SK-N-SH (cell line): Measurements from ENCODE around the gene PGM2L1. TPM values are rescaled to one million over a fixed set of nuclear protein-coding genes. Genes with fewer than 3 reads are reported as not detected.
A peak's percentile ranks its signal among the peaks of the same experiment; 100 is the strongest.
"Not testable (repeated sequence)": the region's sequence is repeated elsewhere in the genome, so short reads cannot be mapped to it uniquely, and the experiment has no call there.

ENCODE experiments used
- CTCF ChIA-PET: fragments of 300-600, 350-600 bp; formaldehyde crosslinking; extraction: SDS; loops from one replicate; lab custom pipeline; 2021; lab: Yijun Ruan, JAX
- POLR2A ChIA-PET: fragments of 350-600 bp; sonication (Branson Sonifier 250); formaldehyde crosslinking; extraction: SDS; loops from one replicate; lab custom pipeline; 2020; ENCODE audit warnings: antibody characterized with exemption, inconsistent platforms; lab: Yijun Ruan, JAX
- DNase-seq: peaks from one replicate; pipeline ENCODE4 v3.0.0; 2012
- H2AFZ ChIP-seq: fragments of 200-600 bp; sonication (generic); 2 replicates; pipeline ENCODE4 v1.8.1; 2016; ENCODE audit warnings: antibody characterized with exemption, mild to moderate bottlenecking, low read depth
- H3F3A ChIP-seq: fragments of 200-600 bp; sonication (generic); replicated peaks from 2 replicates; pipeline ENCODE3; 2016; ENCODE audit warnings: antibody characterized with exemption, mild to moderate bottlenecking; ENCODE audit not compliant: insufficient read depth
- H3K27ac ChIP-seq, 2 experiments: fragments of 200-500 bp in 1 of 2; fragments of 200-600 bp in 1 of 2; sonication (Bioruptor generic) in 1 of 2; sonication (generic), shearing (Covaris generic) in 1 of 2; 2 replicates each; pipeline versions ENCODE4 v1.5.1 to v1.6.1; 2014 to 2016; ENCODE audit warnings: low read depth in 2 of 2, inconsistent platforms in 1 of 2, low read length in 1 of 2, mild to moderate bottlenecking in 1 of 2, mixed read lengths in 1 of 2
- H3K27me3 ChIP-seq: fragments of 200-600 bp; sonication (generic), shearing (Covaris generic); 2 replicates; pipeline ENCODE4 v1.6.1; 2016; ENCODE audit warnings: mixed run types; ENCODE audit not compliant: insufficient read depth
- H3K36me3 ChIP-seq, 2 experiments: fragments of 200-500 bp in 1 of 2; fragments of 200-600 bp in 1 of 2; sonication (Bioruptor generic) in 1 of 2; sonication (generic) in 1 of 2; replicated peaks in 1 of 2; 2 replicates each; pipeline versions ENCODE3 to v1.5.1; 2014 to 2016; ENCODE audit warnings: low read length in 1 of 2, mild to moderate bottlenecking in 1 of 2; ENCODE audit not compliant: insufficient read depth in 2 of 2, control insufficient read depth in 1 of 2
- H3K4me1 ChIP-seq, 2 experiments: fragments of 200-500 bp in 1 of 2; fragments of 200-600 bp in 1 of 2; sonication (Bioruptor generic) in 1 of 2; sonication (generic), shearing (Covaris generic) in 1 of 2; 2 replicates each; pipeline versions ENCODE4 v1.5.1 to v1.6.1; 2014 to 2016; ENCODE audit warnings: low read depth in 1 of 2, low read length in 1 of 2, mixed run types in 1 of 2; ENCODE audit not compliant: insufficient read depth in 2 of 2, control insufficient read depth in 1 of 2
- H3K4me2 ChIP-seq: fragments of 200-600 bp; sonication (generic), shearing (Covaris generic); 2 replicates; pipeline ENCODE4 v1.6.1; 2017; ENCODE audit warnings: mixed run types
- H3K4me3 ChIP-seq, 2 experiments: fragments of 200-500 bp in 1 of 2; fragments of 200-600 bp in 1 of 2; sonication (Bioruptor generic) in 1 of 2; sonication (generic), shearing (Covaris generic) in 1 of 2; 2 replicates each; pipeline versions ENCODE4 v1.5.1 to v1.8.1; 2014 to 2016; ENCODE audit warnings: low read depth in 2 of 2, inconsistent platforms in 1 of 2, low read length in 1 of 2, mild to moderate bottlenecking in 1 of 2, mixed read lengths in 1 of 2, moderate library complexity in 1 of 2
- H3K79me2 ChIP-seq: fragments of 200-600 bp; sonication (generic); 2 replicates; pipeline ENCODE4 v1.8.1; 2017; ENCODE audit warnings: mild to moderate bottlenecking; ENCODE audit not compliant: insufficient read depth
- H3K9ac ChIP-seq: fragments of 200-600 bp; sonication (generic); 2 replicates; pipeline ENCODE4 v1.6.1; 2017; ENCODE audit warnings: mixed run types
- H3K9me2 ChIP-seq: fragments of 200-600 bp; sonication (generic); 2 replicates; pipeline ENCODE4 v1.6.1; 2017; ENCODE audit warnings: mixed run types
- H3K9me3 ChIP-seq: fragments of 200-600 bp; sonication (generic); 2 replicates; pipeline ENCODE4 v1.6.1; 2017; ENCODE audit warnings: mixed run types, mild to moderate bottlenecking, moderate library complexity
- H4K20me1 ChIP-seq: fragments of 200-600 bp; sonication (generic); 2 replicates; pipeline ENCODE4 v1.6.1; 2017; ENCODE audit warnings: mild to moderate bottlenecking, mixed run types; ENCODE audit not compliant: insufficient read depth
- EP300 ChIP-seq, 2 experiments: IDR thresholded peaks; 2 replicates each; pipeline versions ENCODE4 v1.4.0 to v1.6.1; 2012; ENCODE audit warnings: borderline replicate concordance in 1 of 2, low read depth in 1 of 2, low read length in 1 of 2
- JUND ChIP-seq: IDR thresholded peaks from 2 replicates; pipeline ENCODE4 v1.4.0; 2012
- MAX ChIP-seq: IDR thresholded peaks from 2 replicates; pipeline ENCODE4 v1.4.0; 2012; ENCODE audit warnings: low read depth
- MEF2A ChIP-seq: IDR thresholded peaks from 2 replicates; pipeline ENCODE4 v1.4.0; 2012; ENCODE audit warnings: low read depth, borderline replicate concordance
- NFIC ChIP-seq: IDR thresholded peaks from 2 replicates; pipeline ENCODE4 v1.4.0; 2012; ENCODE audit warnings: borderline replicate concordance
- NRF1 ChIP-seq: IDR thresholded peaks from 2 replicates; pipeline ENCODE4 v1.6.1; 2012; ENCODE audit warnings: low read depth, mild to moderate bottlenecking, low read length
- POLR2AphosphoS5 ChIP-seq: IDR thresholded peaks from 2 replicates; pipeline ENCODE4 v1.6.1; 2012; ENCODE audit warnings: low read depth, low read length
- RCOR1 ChIP-seq: fragments of 150-350 bp; IDR thresholded peaks from 2 replicates; pipeline ENCODE4 v1.6.1; 2017; ENCODE audit warnings: antibody characterized with exemption, low read length
- TCF12 ChIP-seq: IDR thresholded peaks from 2 replicates; pipeline ENCODE4 v1.4.0; 2012
- TEAD4 ChIP-seq: IDR thresholded peaks from 2 replicates; pipeline ENCODE4 v1.4.0; 2012; ENCODE audit warnings: mild to moderate bottlenecking, borderline replicate concordance; ENCODE audit not compliant: insufficient read depth
- YY1 ChIP-seq: IDR thresholded peaks from 2 replicates; pipeline ENCODE4 v1.4.0; 2012; ENCODE audit warnings: low read depth, mild to moderate bottlenecking
- ZBTB33 ChIP-seq: IDR thresholded peaks from 2 replicates; pipeline ENCODE4 v1.4.0; 2012; ENCODE audit warnings: low read depth, borderline replicate concordance
- whole genome bisulfite sequencing: methylation state at CpG from one replicate; pipeline ENCODE4 v1.1.6; 2017; ENCODE audit warnings: low lambda C conversion rate; 5-methylcytosine and 5-hydroxymethylcytosine counted together
- polyA plus RNA-seq, 3 experiments: library from polyadenylated mRNA; depleted of rRNA; stranded (reverse); fragments of >200 nt; gene quantifications; 2 replicates each; pipeline ENCODE4 v1.2.3, GENCODE V29; 2012

Gene PGM2L1
- polyA plus RNA-seq, 1 of the 3 experiments (the other 2 are of a cell fraction), result 0.90 TPM

DNA sequence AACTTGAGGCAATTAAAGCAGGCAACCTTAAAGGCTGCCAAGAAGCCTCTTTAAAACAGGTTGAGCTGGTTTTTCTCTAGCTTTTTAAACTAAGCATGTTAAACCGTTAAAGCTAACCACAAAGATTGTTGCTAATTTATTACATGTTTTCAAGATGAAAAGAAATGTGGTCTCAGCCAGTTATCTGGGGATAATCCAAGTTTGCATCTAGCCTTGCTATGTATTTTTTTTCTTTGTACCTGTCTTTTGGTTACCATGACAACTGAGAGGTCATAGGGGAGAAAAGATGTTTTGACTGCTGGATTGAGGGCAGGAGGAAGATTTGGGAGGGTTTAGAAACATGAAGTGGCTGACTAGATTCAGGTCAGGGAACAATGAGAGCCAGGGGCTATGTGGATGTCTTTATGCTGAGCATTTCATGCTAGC is 19.2 kb upstream of the PGM2L1 start:
- TF ChIP-seq ZBTB33, result no peak
- TF ChIP-seq RCOR1, result no peak
- no peak for TF ChIP-seq NRF1
- no peak for TF ChIP-seq MEF2A
- no peak for TF ChIP-seq YY1
- no peak for TF ChIP-seq MAX
- TF ChIP-seq TEAD4, result no peak
- no peak for TF ChIP-seq JUND
- no peak for TF ChIP-seq EP300 (IDR thresholded peaks at IDR 0.05; ENCODE audit: borderline replicate concordance in 1 of 2, low read depth in 1 of 2, low read length in 1 of 2)
- no peak for TF ChIP-seq NFIC
- TF ChIP-seq POLR2AphosphoS5, result no peak
- TF ChIP-seq TCF12, result no peak

DNA sequence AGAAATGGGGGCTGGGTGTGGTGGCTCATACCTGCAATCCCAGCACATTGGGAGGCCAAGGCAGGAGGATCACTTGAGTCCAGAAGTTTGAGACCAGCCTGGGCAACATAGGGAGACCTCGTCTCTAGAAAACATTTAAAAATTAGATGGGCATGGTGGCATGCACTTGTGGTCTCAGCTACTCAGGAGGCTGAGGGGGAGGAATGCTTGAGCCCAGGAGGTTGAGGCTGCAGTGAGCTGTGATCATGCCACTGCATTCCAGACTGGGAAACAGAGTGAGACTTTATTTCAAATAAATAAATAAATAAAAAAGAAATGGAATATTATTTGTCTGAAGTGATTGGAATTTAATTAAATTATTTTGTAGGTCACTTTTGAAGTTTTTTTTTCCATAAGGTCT is 18.7 kb upstream of the PGM2L1 start:
- POLR2A ChIA-PET, H4K20me1 ChIP-seq, H3K9me2 ChIP-seq, H3K36me3 ChIP-seq, CTCF ChIA-PET, H3K9ac ChIP-seq, H3K79me2 ChIP-seq, H3K4me2 ChIP-seq, H3K4me3 ChIP-seq, H3K9me3 ChIP-seq, H3K27me3 ChIP-seq, DNase-seq, H3K27ac ChIP-seq, H2AFZ ChIP-seq: not testable (repeated sequence)
- 100% methylated on average over 1 of the region's 1 CpG for WGBS
- Histone ChIP-seq H3F3A (peaks cover 13% of the 10 kb centered on the region), H3K4me1 (peaks cover 0 to 18% of the 10 kb centered on the region in 2 experiments; a peak in 3 of 4 replicates)

More for the DNA sequence above, 19.2 kb upstream of the PGM2L1 start:
- H3K4me3 ChIP-seq, result no peak overlapping the region
- H3K9ac ChIP-seq, result no peak overlapping the region
- no peaks in the 10 kb centered on the region for H4K20me1 ChIP-seq
- H3K27me3 ChIP-seq, result no peaks in the 10 kb centered on the region
- ChIA-PET POLR2A (no interaction called here), CTCF (no interaction called here)
- no peaks in the 10 kb centered on the region for H3K36me3 ChIP-seq
- no peak overlapping the region for H2AFZ ChIP-seq
- no peaks in the 10 kb centered on the region for H3K9me2 ChIP-seq
- H3K4me1 ChIP-seq, result peaks cover 0 to 18% of the 10 kb centered on the region in 2 experiments; a peak in 3 of 4 replicates
- no peak for DNase-seq
- WGBS, result 47% methylated on average over 1 of the region's 1 CpG
- H3K9me3 ChIP-seq, result no peaks in the 10 kb centered on the region
- peaks cover 13% of the 10 kb centered on the region for H3F3A ChIP-seq
- no peaks in the 10 kb centered on the region for H3K79me2 ChIP-seq
- peak overlapping the region in 1 of 2 experiments; percentile 93; a peak in 2 of 4 replicates for H3K27ac ChIP-seq
- no peak overlapping the region for H3K4me2 ChIP-seq
